ENCODE measurements around the gene SLC6A19. TPM values are rescaled to one million over a fixed set of nuclear protein-coding genes. Genes with fewer than 3 reads are reported as not detected.

Gene SLC6A19
- total and polyA plus RNA-seq, 2 of the 13 experiments (the other 11 are each of a cell fraction or from before 2014, with no cell fraction given), result 0.02 TPM; not detected in 1

- peak; percentile 52; the same call in 1 of the 2 replicates for TF ChIP-seq ZNF280D (CRISPR knock-in tag; IDR thresholded peaks at IDR 0.05)
- no peak for TF ChIP-seq DNMT3B (CRISPR knock-in tag; conservative IDR thresholded peaks at IDR 0.05)
- TF ChIP-seq RXRB (CRISPR knock-in tag; IDR thresholded peaks at IDR 0.05; ENCODE audit: borderline replicate concordance), result peak; percentile 75; the same call in 1 of the 2 replicates
- TF ChIP-seq ZNF589 (CRISPR knock-in tag; conservative IDR thresholded peaks at IDR 0.05), result no peak
- 0 out of 2 replicates have a peak, but pooled peaks have one; percentile 35 for TF ChIP-seq ZNF296 (CRISPR knock-in tag; conservative IDR thresholded peaks at IDR 0.05)
- TF ChIP-seq HNF1B (CRISPR knock-in tag; IDR thresholded peaks at IDR 0.05), result peak; percentile 93
- 0 out of 2 replicates have a peak, but pooled peaks have one; percentile 8 for TF ChIP-seq SP5 (CRISPR knock-in tag; IDR thresholded peaks at IDR 0.05; ENCODE audit: borderline replicate concordance, low read depth)
- no peak for TF ChIP-seq ZNF629 (CRISPR knock-in tag; conservative IDR thresholded peaks at IDR 0.05)
- TF ChIP-seq RAD21 (CRISPR knock-in tag; IDR thresholded peaks at IDR 0.05), result 0 out of 2 replicates have a peak, but pooled peaks have one; percentile 37
- 0 out of 2 replicates have a peak, but pooled peaks have one; percentile 40 for TF ChIP-seq NRL (CRISPR knock-in tag; IDR thresholded peaks at IDR 0.05; ENCODE audit: borderline replicate concordance)
- TF ChIP-seq PPARG (CRISPR knock-in tag; conservative IDR thresholded peaks at IDR 0.05), result peak; percentile 63; the same call in 1 of the 2 replicates
- TF ChIP-seq ZC3H13 (CRISPR knock-in tag; IDR thresholded peaks at IDR 0.05), result 0 out of 2 replicates have a peak, but pooled peaks have one; percentile 41
- no peak for TF ChIP-seq FOXA1 (IDR thresholded peaks at IDR 0.05)
- peak; percentile 40 for TF ChIP-seq FOXA1 (CRISPR knock-in tag; IDR thresholded peaks at IDR 0.05)
- TF ChIP-seq E2F2 (CRISPR knock-in tag; IDR thresholded peaks at IDR 0.05; ENCODE audit: borderline replicate concordance), result no peak
- TF ChIP-seq SMC3 (IDR thresholded peaks at IDR 0.05; ENCODE audit: low read length), result no peak
- no peak for TF ChIP-seq ZNF326 (CRISPR knock-in tag; IDR thresholded peaks at IDR 0.05; ENCODE audit: borderline replicate concordance)
- TF ChIP-seq MED13 (CRISPR knock-in tag; IDR thresholded peaks at IDR 0.05), result peak; percentile 57; the same call in 1 of the 2 replicates
- TF ChIP-seq ZNF704 (CRISPR knock-in tag; IDR thresholded peaks at IDR 0.05; ENCODE audit: borderline replicate concordance), result no peak
- TF ChIP-seq ZNF124 (CRISPR knock-in tag; IDR thresholded peaks at IDR 0.05), result peak; percentile 78; the same call in 1 of the 2 replicates
- TF ChIP-seq ZNF841 (CRISPR knock-in tag; IDR thresholded peaks at IDR 0.05; ENCODE audit: borderline replicate concordance), result no peak
- peak; percentile 75 for TF ChIP-seq AGO2 (optimal IDR thresholded peaks at IDR 0.05; ENCODE audit: low read depth, low read length)
- no peak for TF ChIP-seq ZNF709 (CRISPR knock-in tag; IDR thresholded peaks at IDR 0.05)
Measured at GRCh38 chr5:1182633-1183423, 18.6 kb upstream of the SLC6A19 start (continued).

Data from HepG2 (cell line).